Esophagus squamous epithelium (tissue), 5 donors: ENCODE data around the gene ASIP. TPM values are rescaled to one million over a fixed set of nuclear protein-coding genes. Genes with fewer than 3 reads are reported as not detected.
A peak's percentile ranks its signal among the peaks of the same experiment; 100 is the strongest.

Experiments
- DNase-seq: peaks from one replicate; lab custom pipeline; 2025; lab: John Stamatoyannopoulos, UW
- H3K27ac ChIP-seq, 4 donors: fragments of 200-600 bp; sonication (generic); one replicate each; pipeline ENCODE4 v1.5.1; 2016 to 2019; ENCODE audit warnings: mild to moderate bottlenecking in 1 of 4
- H3K27me3 ChIP-seq, 4 donors: fragments of 200-600 bp; sonication (generic); 1 replicate in 3 of 4; 2 replicates in 1 of 4; pipeline versions ENCODE4 v1.5.1 to v1.6.0; 2017 to 2021; ENCODE audit warnings: antibody characterized with exemption in 1 of 4
- H3K36me3 ChIP-seq, 3 donors: fragments of 200-600 bp; sonication (generic); one replicate each; pipeline ENCODE4 v1.5.1; 2016 to 2019
- H3K4me1 ChIP-seq, 3 donors: fragments of 200-600 bp; sonication (generic); one replicate each; pipeline ENCODE4 v1.5.1; 2017 to 2019
- H3K4me3 ChIP-seq, 4 donors: fragments of 200-600 bp; sonication (generic); 1 replicate in 3 of 4; 2 replicates in 1 of 4; pipeline ENCODE4 v1.5.1; 2016 to 2019; ENCODE audit warnings: mild to moderate bottlenecking in 2 of 4, moderate library complexity in 1 of 4
- H3K9me3 ChIP-seq, 3 donors: fragments of 200-600 bp; sonication (generic); one replicate each; pipeline ENCODE4 v1.5.1; 2016 to 2019
- CTCF ChIP-seq, 6 experiments: fragments of 450-650 bp in 4 of 6; fragments of 200-600 bp in 2 of 6; sonication (generic) in 2 of 6; IDR thresholded peaks; one replicate each; pipeline ENCODE4 v1.5.1; 2016 to 2019; ENCODE audit warnings: antibody characterized with exemption in 6 of 6, mild to moderate bottlenecking in 4 of 6, moderate library complexity in 4 of 6
- POLR2A ChIP-seq, 4 donors: fragments of 450-650 bp; IDR thresholded peaks; one replicate each; pipeline ENCODE4 v1.6.1; 2017; ENCODE audit warnings: antibody characterized with exemption in 4 of 4, mild to moderate bottlenecking in 4 of 4, moderate library complexity in 3 of 4
- WGBS, 2 donors: methylation state at CpG; one replicate each; pipeline ENCODE4 v1.1.5; 2018; 5-methylcytosine and 5-hydroxymethylcytosine counted together
- intact Hi-C: fragments of 100-400 bp; cut with DNase I; formaldehyde crosslinking; loops from one replicate; pipeline ENCODE4 v1.15.0; 2022
- total RNA-seq, 4 donors: library from RNA; depleted of rRNA; stranded (reverse); fragments of >200 nt; gene quantifications; one replicate each; pipeline ENCODE4 v1.1.0, GENCODE V29; 2016
- donor health status: DM: yes; HTN: yes; CAD: no.

ASIP gene
- total RNA-seq, 4 donors from 2014 or later, result not detected

GRCh38 chr20:34300809-34301586 lies 59.8 kb downstream of the ASIP start:
- no peak for DNase-seq
- Histone ChIP-seq H3K4me3 (peak overlapping the region in 1 of 4 donors; percentile 15), H3K9me3 (no peaks in the 10 kb centered on the region), H3K4me1 (peaks cover 17 to 61% (median 20%) of the 10 kb centered on the region in 3 donors), H3K36me3 (no peaks in the 10 kb centered on the region), H3K27me3 (no peaks in the 10 kb centered on the region), H3K27ac (peak overlapping the region in 3 of 4 donors; percentile 2 to 97 (median 94))
- TF ChIP-seq POLR2A (IDR thresholded peaks at IDR 0.05), result no peak
- no peak for TF ChIP-seq CTCF (IDR thresholded peaks at IDR 0.05)
- 50 to 53% methylated on average over 6 to 7 of the region's 7 CpGs for WGBS, 2 donors
- intact Hi-C loops, result no loop called here

- no peaks in the 10 kb centered on the region for H3K9me3 ChIP-seq
- no peaks in the 10 kb centered on the region for H3K27me3 ChIP-seq
- H3K4me3 ChIP-seq, result peak overlapping the region; percentile 69 to 87 (median 78)
- intact Hi-C loops, result no loop called here
- 83 to 84% methylated on average over 12 to 17 of the region's 17 CpGs for WGBS, 2 donors
- no peaks in the 10 kb centered on the region for H3K36me3 ChIP-seq
- DNase-seq, result no peak
- peaks cover 17 to 59% (median 20%) of the 10 kb centered on the region in 3 donors for H3K4me1 ChIP-seq
- peak overlapping the region; percentile 94 to 97 (median 94) for H3K27ac ChIP-seq
- TF ChIP-seq CTCF (IDR thresholded peaks at IDR 0.05) (no peak), POLR2A (IDR thresholded peaks at IDR 0.05) (no peak)
These were observed 60.5 kb downstream of the ASIP start for GRCh38 chr20:34301587-34302311.

GRCh38 chr20:34302312-34302722 lies 61.1 kb downstream of the ASIP start:
- 14 to 31% methylated on average over 9 of the region's 9 CpGs for WGBS, 2 donors
- Histone ChIP-seq H3K9me3 (no peaks in the 10 kb centered on the region), H3K4me1 (peaks cover 17 to 57% (median 20%) of the 10 kb centered on the region in 3 donors), H3K4me3 (peak overlapping the region; percentile 69 to 87 (median 78)), H3K36me3 (no peaks in the 10 kb centered on the region), H3K27me3 (no peaks in the 10 kb centered on the region), H3K27ac (peak overlapping the region; percentile 94 to 97 (median 94))
- intact Hi-C loops, result no loop called here
- DNase-seq, result no peak
- TF ChIP-seq POLR2A (IDR thresholded peaks at IDR 0.05) (no peak), CTCF (IDR thresholded peaks at IDR 0.05) (peak in 1 of 6 experiments; percentile 18)

- H3K36me3 ChIP-seq, result no peaks in the 10 kb centered on the region
- WGBS, 2 donors, result 0% methylated on average over 24 of the region's 79 CpGs; no CpG with 5 or more reads in 1 of the 2 donors
- H3K27me3 ChIP-seq, result no peaks in the 10 kb centered on the region
- H3K27ac ChIP-seq, result peak within 1 kb of the TSS; percentile 94 to 97 (median 94)
- peak within 1 kb of the TSS; percentile 69 to 87 (median 78) for H3K4me3 ChIP-seq
- intact Hi-C loops, result no loop called here
- no peaks in the 10 kb centered on the region for H3K9me3 ChIP-seq
- DNase-seq, result peak; percentile 84
- TF ChIP-seq POLR2A (IDR thresholded peaks at IDR 0.05), result peak in 2 of 4 donors; percentile 56 to 84
- TF ChIP-seq CTCF (IDR thresholded peaks at IDR 0.05), result peak in 1 of 6 experiments; percentile 19
- peaks cover 17 to 57% (median 20%) of the 10 kb centered on the region in 3 donors for H3K4me1 ChIP-seq
These were observed 61.7 kb downstream of the ASIP start, which contains the start of gene AHCY for GRCh38 chr20:34302723-34303533. Gene AHCY (minus strand): TSS chr20:34303355. CDS start chr20:34303270, 85 bp downstream.
